Kidney (tissue), 14 donors: ENCODE data around the gene NPAS1. TPM values are rescaled to one million over a fixed set of nuclear protein-coding genes. Genes with fewer than 3 reads are reported as not detected.

Source experiments
- DNase-seq, 5 donors: peaks; one replicate each; pipeline ENCODE4 v3.0.0-alpha.2; 2013 to 2020
- FAIRE-seq: peaks from 2 replicates; lab custom pipeline; 2012; peaks lifted over from hg19 to GRCh38; lab: Jason Lieb, UNC
- H3K27ac ChIP-seq, 2 donors: one replicate each; pipeline ENCODE4 v1.7.0; 2013; ENCODE audit warnings: low read depth in 2 of 2, low read length in 2 of 2, inconsistent platforms in 1 of 2
- H3K27me3 ChIP-seq: one replicate; pipeline ENCODE4 v1.7.1; 2013; ENCODE audit warnings: low read length, inconsistent platforms; ENCODE audit not compliant: control insufficient read depth, insufficient read depth
- H3K36me3 ChIP-seq, 3 donors: one replicate each; pipeline versions ENCODE4 v1.7.0 to v1.7.1; 2013; ENCODE audit warnings: low read length in 3 of 3, control low read depth in 1 of 3, inconsistent platforms in 1 of 3; ENCODE audit not compliant: insufficient read depth in 3 of 3, control insufficient read depth in 2 of 3
- H3K4me1 ChIP-seq, 3 donors: one replicate each; pipeline versions ENCODE4 v1.7.0 to v1.7.1; 2013; ENCODE audit warnings: low read length in 3 of 3, inconsistent platforms in 1 of 3, low read depth in 1 of 3; ENCODE audit not compliant: control insufficient read depth in 2 of 3, insufficient read depth in 2 of 3
- H3K4me3 ChIP-seq, 3 donors: one replicate each; pipeline versions ENCODE4 v1.7.0 to v1.8.1; 2013; ENCODE audit warnings: low read length in 3 of 3, control low read depth in 1 of 3, inconsistent platforms in 1 of 3
- H3K9ac ChIP-seq, 3 donors: one replicate each; pipeline versions ENCODE4 v1.7.0 to v1.7.1; 2013; ENCODE audit warnings: low read length in 3 of 3, control low read depth in 1 of 3, inconsistent platforms in 1 of 3
- H3K9me3 ChIP-seq, 3 donors: one replicate each; pipeline versions ENCODE4 v1.7.0 to v1.7.1; 2013; ENCODE audit warnings: low read length in 3 of 3, control low read depth in 1 of 3, inconsistent platforms in 1 of 3; ENCODE audit not compliant: control insufficient read depth in 2 of 3, insufficient read depth in 1 of 3
- CTCF ChIP-seq: IDR thresholded peaks from 3 replicates; pipeline ENCODE4 v1.5.1; 2012; ENCODE audit warnings: mild to moderate bottlenecking, moderate library complexity, borderline replicate concordance; ENCODE audit not compliant: insufficient read depth; ENCODE audit errors: extremely low read depth
- intact Hi-C: fragments of 100-400 bp; cut with DNase I; formaldehyde crosslinking; loops from one replicate; pipeline ENCODE4 v1.11.1; 2022
- polyA plus RNA-seq: library from polyadenylated mRNA; stranded (reverse); fragments of 350-450 nt; fragmentation: Illumina TruSeq; extraction: RNeasy Lipid Tissue Mini Kit (QIAGEN cat#74804); gene quantifications from one replicate; pipeline ENCODE4 v1.2.3, GENCODE V29; 2014; ENCODE audit warnings: low read depth, low replicate concordance; ENCODE audit not compliant: insufficient read depth
- total RNA-seq: library from RNA; stranded (reverse); fragmentation: NEBNext Ultra II Directional; extraction: Animal tissue kit (Norgen Biotek cat#: 25700); gene quantifications from one replicate; pipeline ENCODE4 v1.2.1, GENCODE V29; 2021
- donor health status: control.
- donor health status: control.
- donor health status: control.
- donor health status: control.
- donor health status: control.
- donor health status: DM: yes; HTN: yes; CAD: no.
- donor health status: Normal renal cell carcinoma (clear cell type).

Gene NPAS1
- total and polyA plus RNA-seq, 2 donors from 2014 or later: 0.38 to 1.7 TPM

- H3K36me3 ChIP-seq: no peaks in the 10 kb centered on the region
- intact Hi-C loops: no loop called here
- H3K9me3 ChIP-seq: no peaks in the 10 kb centered on the region
- H3K27me3 ChIP-seq: no peaks in the 10 kb centered on the region
- no peak for TF ChIP-seq CTCF
- no peak overlapping the region for H3K4me3 ChIP-seq
- H3K4me1 ChIP-seq: peaks cover 7 to 70% (median 52%) of the 10 kb centered on the region in 3 donors
- DNase-seq: peak in 4 of 5 donors; percentile 71 to 90 (median 86)
- H3K27ac ChIP-seq: peak overlapping the region in 1 of 2 donors; percentile 42
- H3K9ac ChIP-seq: no peak overlapping the region
- FAIRE-seq: no peak
Measured at GRCh38 chr19:46979126-46980105, 40.2 kb upstream of the NPAS1 start.

GRCh38 chr19:46980761-46981160 lies 38.9 kb upstream of the NPAS1 start:
- H3K9ac ChIP-seq: no peak overlapping the region
- FAIRE-seq (no peak), DNase-seq (no peak)
- H3K27ac ChIP-seq: peak overlapping the region in 1 of 2 donors; percentile 51
- peaks cover 4 to 69% (median 50%) of the 10 kb centered on the region in 3 donors for H3K4me1 ChIP-seq
- intact Hi-C loops: no loop called here
- TF ChIP-seq CTCF: no peak
- H3K36me3 ChIP-seq: no peaks in the 10 kb centered on the region
- H3K4me3 ChIP-seq: no peak overlapping the region
- H3K27me3 ChIP-seq: no peaks in the 10 kb centered on the region
- no peaks in the 10 kb centered on the region for H3K9me3 ChIP-seq

- Histone ChIP-seq H3K36me3 (no peaks in the 10 kb centered on the region), H3K27ac (peak overlapping the region in 1 of 2 donors; percentile 51), H3K9me3 (no peaks in the 10 kb centered on the region), H3K9ac (no peak overlapping the region), H3K27me3 (no peaks in the 10 kb centered on the region), H3K4me3 (no peak overlapping the region), H3K4me1 (peaks cover 2 to 67% (median 46%) of the 10 kb centered on the region in 3 donors)
- FAIRE-seq: no peak
- intact Hi-C loops: no loop called here
- DNase-seq: no peak
- no peak for TF ChIP-seq CTCF
Measured at GRCh38 chr19:46981286-46981945, 38.2 kb upstream of the NPAS1 start.
